OCI-LY7 (cell line): ENCODE results near the gene SCN1B.

Source experiments
- EZH2phosphoT487 ChIP-seq: fragments of 200-600 bp; sonication (generic); IDR thresholded peaks from 2 replicates; pipeline ENCODE4 v1.6.1; 2018; ENCODE audit warnings: low read depth, borderline replicate concordance, mild to moderate bottlenecking, mixed run types, antibody characterized with exemption, low read length, moderate library complexity, mixed read lengths
- TF ChIP-seq, protein P1 (sequence below): fragments of 200-600 bp; sonication (generic); conservative IDR thresholded peaks from 2 replicates; pipeline ENCODE4 v1.5.1; 2014; ENCODE audit warnings: mild to moderate bottlenecking, antibody characterized with exemption, low read length, moderate library complexity, mixed read lengths

DNA sequence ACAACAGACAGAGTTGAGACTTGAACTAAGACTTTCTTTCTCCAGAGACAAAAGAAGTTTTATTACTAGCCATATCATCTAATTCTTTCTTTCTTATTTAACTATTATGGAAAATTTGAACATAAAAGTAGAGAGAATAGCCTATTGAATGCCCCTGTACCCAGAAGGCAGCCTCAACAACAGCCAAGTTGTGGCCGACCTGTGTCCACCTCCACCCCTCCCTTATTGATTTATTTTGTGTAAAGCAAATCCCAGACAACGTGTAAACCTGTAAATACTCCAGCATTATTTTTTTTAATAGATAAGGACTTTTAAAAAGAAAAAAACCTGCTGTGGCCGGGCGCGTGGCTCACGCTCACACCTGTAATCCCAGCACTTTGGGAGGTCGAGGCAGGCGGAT, 59.3 kb downstream of the SCN1B start:
- TF ChIP-seq, protein P1, sequence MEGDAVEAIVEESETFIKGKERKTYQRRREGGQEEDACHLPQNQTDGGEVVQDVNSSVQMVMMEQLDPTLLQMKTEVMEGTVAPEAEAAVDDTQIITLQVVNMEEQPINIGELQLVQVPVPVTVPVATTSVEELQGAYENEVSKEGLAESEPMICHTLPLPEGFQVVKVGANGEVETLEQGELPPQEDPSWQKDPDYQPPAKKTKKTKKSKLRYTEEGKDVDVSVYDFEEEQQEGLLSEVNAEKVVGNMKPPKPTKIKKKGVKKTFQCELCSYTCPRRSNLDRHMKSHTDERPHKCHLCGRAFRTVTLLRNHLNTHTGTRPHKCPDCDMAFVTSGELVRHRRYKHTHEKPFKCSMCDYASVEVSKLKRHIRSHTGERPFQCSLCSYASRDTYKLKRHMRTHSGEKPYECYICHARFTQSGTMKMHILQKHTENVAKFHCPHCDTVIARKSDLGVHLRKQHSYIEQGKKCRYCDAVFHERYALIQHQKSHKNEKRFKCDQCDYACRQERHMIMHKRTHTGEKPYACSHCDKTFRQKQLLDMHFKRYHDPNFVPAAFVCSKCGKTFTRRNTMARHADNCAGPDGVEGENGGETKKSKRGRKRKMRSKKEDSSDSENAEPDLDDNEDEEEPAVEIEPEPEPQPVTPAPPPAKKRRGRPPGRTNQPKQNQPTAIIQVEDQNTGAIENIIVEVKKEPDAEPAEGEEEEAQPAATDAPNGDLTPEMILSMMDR: no peak
- no peak for TF ChIP-seq EZH2phosphoT487
